ENCODE results near the gene MGAT5B. TPM values are rescaled to one million over a fixed set of nuclear protein-coding genes. Genes with fewer than 3 reads are reported as not detected.

Gene MGAT5B
- total and polyA plus RNA-seq, 10 of the 15 experiments (the other 5 are each of a cell fraction or from before 2014, with no cell fraction given), result 0.13 TPM; not detected in 9

DNA sequence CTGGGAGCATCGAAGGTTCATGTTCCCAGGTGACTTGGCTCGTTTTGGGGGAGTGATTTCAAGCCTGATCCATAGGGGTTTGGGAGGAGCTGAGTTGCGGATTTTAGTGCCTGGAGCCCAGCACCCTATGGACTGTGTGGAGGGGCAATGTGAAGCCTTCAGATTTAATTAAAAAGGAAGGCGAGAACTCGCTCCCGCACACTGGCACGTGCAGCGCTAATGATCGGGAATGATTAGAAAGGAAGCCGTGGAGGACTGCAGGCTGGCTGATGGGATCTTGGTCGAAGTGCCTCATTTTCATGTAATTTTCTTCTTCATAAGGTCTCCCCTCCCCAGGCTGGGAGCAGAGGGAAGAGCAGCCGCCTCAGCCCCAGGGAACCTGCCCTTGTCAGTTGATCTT is 12.8 kb downstream of the MGAT5B start:
- no peak for DNase-seq (ENCODE audit: low read depth, low spot score)
- no peaks in the 10 kb centered on the region for H3K79me2 ChIP-seq (ENCODE audit: control insufficient read depth, insufficient read depth, low read length)
- no peak overlapping the region for H3K4me2 ChIP-seq (ENCODE audit: control insufficient read depth, insufficient read depth)
- TF ChIP-seq NFYA (IDR thresholded peaks at IDR 0.05; ENCODE audit: borderline replicate concordance, low read depth, low read length) (no peak), NR2C1 (IDR thresholded peaks at IDR 0.05) (no peak), HDGF (IDR thresholded peaks at IDR 0.05) (no peak), TCF12 (IDR thresholded peaks at IDR 0.05; ENCODE audit: low read depth, low read length) (no peak), ESRRA (IDR thresholded peaks at IDR 0.05; ENCODE audit: low read length) (no peak), SRF (IDR thresholded peaks at IDR 0.05; ENCODE audit: low read depth in 2 of 2, low read length in 2 of 2) (no peak), SIX5 (IDR thresholded peaks at IDR 0.05; ENCODE audit: low read depth, low read length, severe bottlenecking) (no peak), ZNF274 (IDR thresholded peaks at IDR 0.05; ENCODE audit: insufficient read depth, insufficient read length) (no peak), SUZ12 (IDR thresholded peaks at IDR 0.05; ENCODE audit: unreplicated experiment) (no peak), ETV6 (conservative IDR thresholded peaks at IDR 0.05 in 1 of 2, IDR thresholded peaks at IDR 0.05 in 1 of 2; ENCODE audit: borderline replicate concordance in 1 of 2, low read depth in 1 of 2) (no peak), WRNIP1 (IDR thresholded peaks at IDR 0.05; ENCODE audit: borderline replicate concordance, low read depth, low read length) (no peak), TCF3 (IDR thresholded peaks at IDR 0.05; ENCODE audit: borderline replicate concordance, insufficient read depth, low read depth, low read length) (no peak), RBBP5 (conservative IDR thresholded peaks at IDR 0.05) (no peak), SP1 (IDR thresholded peaks at IDR 0.05; ENCODE audit: low read depth, low read length) (no peak), SMARCA5 (IDR thresholded peaks at IDR 0.05) (no peak), IKZF2 (IDR thresholded peaks at IDR 0.05) (no peak), EZH2 (IDR thresholded peaks at IDR 0.05; ENCODE audit: borderline replicate concordance, control insufficient read depth, low read depth, low read length) (no peak)
- H3K9me3 ChIP-seq (replicated peaks; ENCODE audit: control insufficient read depth, insufficient read depth, low read length), result no peaks in the 10 kb centered on the region; the same call in 2 of the 3 replicates
- FAIRE-seq, result no peak
- H3K36me3 ChIP-seq (ENCODE audit: control insufficient read depth in 2 of 2, insufficient read depth in 2 of 2, low read length in 1 of 2), result no peaks in the 10 kb centered on the region
- H4K20me1 ChIP-seq (ENCODE audit: control insufficient read depth, insufficient read depth), result no peaks in the 10 kb centered on the region
- in situ Hi-C loops (cut with MboI) (no loop called here), intact Hi-C loops (cut with micrococcal nuclease; ENCODE audit: unreplicated experiment) (no loop called here)
- no peak for ATAC-seq
- H3K27me3 ChIP-seq (replicated peaks in 1 of 2; ENCODE audit: control insufficient read depth in 2 of 2, insufficient read depth in 2 of 2, low read length in 1 of 2), result peaks cover 2 to 4% of the 10 kb centered on the region in 2 experiments; a peak in 3 of 4 replicates
- ChIA-PET RAD21 (ENCODE audit: unreplicated experiment) (no interaction called here), CTCF (no interaction called here), POLR2A (no interaction called here), SMC1A (ENCODE audit: uncharacterized antibody, unreplicated experiment) (no interaction called here)
- 48% methylated on average over 12 of the region's 12 CpGs for WGBS (ENCODE audit: insufficient coverage, insufficient replicate concordance, low lambda C conversion rate, missing lambda C conversion rate)
- no peak overlapping the region for H3K4me3 ChIP-seq
- BruUV-seq (replicated peaks), result no TSS peak
- no peak overlapping the region for H3K9ac ChIP-seq (ENCODE audit: control insufficient read depth, insufficient read depth, low read length)
- H2AFZ ChIP-seq (ENCODE audit: control insufficient read depth, low read depth, low read length), result no peak overlapping the region
- no peaks in the 10 kb centered on the region for H3K4me1 ChIP-seq (ENCODE audit: control insufficient read depth, insufficient read depth, low read length)
- no peak overlapping the region for H3K27ac ChIP-seq (ENCODE audit: control insufficient read depth, insufficient read depth)
